ENCODE measurements around the gene ANKRD52. TPM values are rescaled to one million over a fixed set of nuclear protein-coding genes. Genes with fewer than 3 reads are reported as not detected.
A peak's percentile ranks its signal among the peaks of the same experiment; 100 is the strongest.
"Not testable (repeated sequence)": the region's sequence is repeated elsewhere in the genome, so short reads cannot be mapped to it uniquely, and the experiment has no call there.

ANKRD52 gene
- polyA plus RNA-seq, 1 donor = 17.3 TPM

- no peak for DNase-seq (ENCODE audit: low read depth)
Observed at GRCh38 chr12:56208006-56208405, 50.2 kb downstream of the ANKRD52 start.

- no peak for DNase-seq (ENCODE audit: low read depth)
Observed at GRCh38 chr12:56206452-56207166, 51.6 kb downstream of the ANKRD52 start.

- no peak for DNase-seq (ENCODE audit: low read depth)
Observed at GRCh38 chr12:56205445-56205844, 52.7 kb downstream of the ANKRD52 start.

GRCh38 chr12:56204275-56204674 lies 53.9 kb downstream of the ANKRD52 start:
- no peak for DNase-seq (ENCODE audit: low read depth)

- no peak for DNase-seq (ENCODE audit: low read depth)
Observed at GRCh38 chr12:56202838-56203237, 55.3 kb downstream of the ANKRD52 start.

- DNase-seq (ENCODE audit: low read depth) = no peak
Observed at GRCh38 chr12:56202366-56202765, 55.8 kb downstream of the ANKRD52 start.

GRCh38 chr12:56198836-56199235 lies 59.3 kb downstream of the ANKRD52 start:
- DNase-seq (ENCODE audit: low read depth) = no peak

- DNase-seq (ENCODE audit: low read depth) = no peak
Observed at GRCh38 chr12:56197921-56198635, 60.1 kb downstream of the ANKRD52 start.

- DNase-seq (ENCODE audit: low read depth) = not testable (repeated sequence)
Observed at GRCh38 chr12:56196818-56197550, 61.2 kb downstream of the ANKRD52 start.

GRCh38 chr12:56193025-56193578 lies 65.1 kb downstream of the ANKRD52 start:
- peak; percentile 60 for DNase-seq (ENCODE audit: low read depth)

- no peak for DNase-seq (ENCODE audit: low read depth)
Observed at GRCh38 chr12:56192582-56192981, 65.6 kb downstream of the ANKRD52 start.

GRCh38 chr12:56190695-56191155 lies 67.5 kb downstream of the ANKRD52 start:
- DNase-seq (ENCODE audit: low read depth) = no peak

- peak; percentile 72 for DNase-seq (ENCODE audit: low read depth)
Observed at GRCh38 chr12:56189918-56190694, 68.1 kb downstream of the ANKRD52 start.

GRCh38 chr12:56189099-56189917 lies 68.9 kb downstream of the ANKRD52 start, which contains the start of gene SMARCC2:
Gene SMARCC2 (minus strand): TSS chr12:56189483. CDS start chr12:56189461, 22 bp downstream.
- peak; percentile 76 for DNase-seq (ENCODE audit: low read depth)

GRCh38 chr12:56188778-56189098 lies 69.4 kb downstream of the ANKRD52 start:
- no peak for DNase-seq (ENCODE audit: low read depth)

- DNase-seq (ENCODE audit: low read depth) = no peak
Observed at GRCh38 chr12:56188131-56188777, 69.9 kb downstream of the ANKRD52 start.
